Measurements from ENCODE around the gene RPUSD2.

RPUSD2 gene

GRCh38 chr15:40549894-40550293 is 19.2 kb upstream of the RPUSD2 start:
- Histone ChIP-seq H3K4me1 (ENCODE audit: low read length) (peaks cover 58% of the 10 kb centered on the region), H4K20me1 (ENCODE audit: insufficient read depth, low read length) (no peaks in the 10 kb centered on the region), H2AFZ (ENCODE audit: low read depth, low read length) (no peak overlapping the region), H3K27ac (ENCODE audit: low read length) (peak overlapping the region; percentile 87), H3K4me2 (ENCODE audit: low read length) (peak overlapping the region; percentile 80), H3K36me3 (replicated peaks; ENCODE audit: low read depth, low read length) (peaks cover 29% of the 10 kb centered on the region), H3K27me3 (ENCODE audit: low read depth, low read length) (no peaks in the 10 kb centered on the region), H3K9ac (ENCODE audit: low read length) (peak overlapping the region; percentile 21; the same call in 1 of the 2 replicates), H3K79me2 (ENCODE audit: low read length) (no peaks in the 10 kb centered on the region), H3K4me3 (ENCODE audit: low read length) (peak overlapping the region; percentile 55), H3K9me3 (ENCODE audit: insufficient read depth, low read length) (no peaks in the 10 kb centered on the region)
- no peak for TF ChIP-seq EZH2phosphoT487 (IDR thresholded peaks at IDR 0.05; ENCODE audit: low read depth)
- TF ChIP-seq CTCF (IDR thresholded peaks at IDR 0.05; ENCODE audit: low read depth, low read length) = no peak

- Histone ChIP-seq H2AFZ (ENCODE audit: low read depth, low read length) (no peak overlapping the region), H3K9ac (ENCODE audit: low read length) (peak overlapping the region; percentile 21; the same call in 1 of the 2 replicates), H3K79me2 (ENCODE audit: low read length) (no peaks in the 10 kb centered on the region), H3K27me3 (ENCODE audit: low read depth, low read length) (no peaks in the 10 kb centered on the region), H3K4me2 (ENCODE audit: low read length) (peak overlapping the region; percentile 80), H3K4me1 (ENCODE audit: low read length) (peaks cover 57% of the 10 kb centered on the region), H3K27ac (ENCODE audit: low read length) (peak overlapping the region; percentile 87), H4K20me1 (ENCODE audit: insufficient read depth, low read length) (no peaks in the 10 kb centered on the region), H3K9me3 (ENCODE audit: insufficient read depth, low read length) (no peaks in the 10 kb centered on the region), H3K4me3 (ENCODE audit: low read length) (peak overlapping the region; percentile 55), H3K36me3 (replicated peaks; ENCODE audit: low read depth, low read length) (peaks cover 34% of the 10 kb centered on the region)
- TF ChIP-seq EZH2phosphoT487 (IDR thresholded peaks at IDR 0.05; ENCODE audit: low read depth) = no peak
Observed at GRCh38 chr15:40550341-40551037, 18.6 kb upstream of the RPUSD2 start.

GRCh38 chr15:40554161-40554525 is 15.0 kb upstream of the RPUSD2 start:
- H3K27me3 ChIP-seq (ENCODE audit: low read depth, low read length) = no peaks in the 10 kb centered on the region
- H2AFZ ChIP-seq (ENCODE audit: low read depth, low read length) = no peak overlapping the region
- H3K27ac ChIP-seq (ENCODE audit: low read length) = peak overlapping the region; percentile 56
- no peaks in the 10 kb centered on the region for H3K9me3 ChIP-seq (ENCODE audit: insufficient read depth, low read length)
- no peaks in the 10 kb centered on the region for H3K79me2 ChIP-seq (ENCODE audit: low read length)
- peaks cover 32% of the 10 kb centered on the region for H3K36me3 ChIP-seq (replicated peaks; ENCODE audit: low read depth, low read length)
- no peaks in the 10 kb centered on the region for H4K20me1 ChIP-seq (ENCODE audit: insufficient read depth, low read length)
- H3K4me1 ChIP-seq (ENCODE audit: low read length) = peaks cover 55% of the 10 kb centered on the region
- peak overlapping the region; percentile 71 for H3K4me2 ChIP-seq (ENCODE audit: low read length)
- H3K9ac ChIP-seq (ENCODE audit: low read length) = peak overlapping the region; percentile 37
- H3K4me3 ChIP-seq (ENCODE audit: low read length) = peak overlapping the region; percentile 33
- no peak for TF ChIP-seq CTCF (IDR thresholded peaks at IDR 0.05; ENCODE audit: low read depth, low read length)
- TF ChIP-seq EZH2phosphoT487 (IDR thresholded peaks at IDR 0.05; ENCODE audit: low read depth) = no peak

GRCh38 chr15:40555876-40556275 is 13.2 kb upstream of the RPUSD2 start:
- no peak overlapping the region for H2AFZ ChIP-seq (ENCODE audit: low read depth, low read length)
- H3K27ac ChIP-seq (ENCODE audit: low read length) = no peak overlapping the region
- no peaks in the 10 kb centered on the region for H3K27me3 ChIP-seq (ENCODE audit: low read depth, low read length)
- H3K79me2 ChIP-seq (ENCODE audit: low read length) = no peaks in the 10 kb centered on the region
- TF ChIP-seq EZH2phosphoT487 (IDR thresholded peaks at IDR 0.05; ENCODE audit: low read depth) (no peak), CTCF (IDR thresholded peaks at IDR 0.05; ENCODE audit: low read depth, low read length) (no peak)
- H3K9me3 ChIP-seq (ENCODE audit: insufficient read depth, low read length) = no peaks in the 10 kb centered on the region
- H3K36me3 ChIP-seq (replicated peaks; ENCODE audit: low read depth, low read length) = peaks cover 24% of the 10 kb centered on the region
- H3K4me1 ChIP-seq (ENCODE audit: low read length) = peaks cover 38% of the 10 kb centered on the region
- no peak overlapping the region for H3K4me3 ChIP-seq (ENCODE audit: low read length)
- no peaks in the 10 kb centered on the region for H4K20me1 ChIP-seq (ENCODE audit: insufficient read depth, low read length)
- H3K4me2 ChIP-seq (ENCODE audit: low read length) = no peak overlapping the region
- H3K9ac ChIP-seq (ENCODE audit: low read length) = no peak overlapping the region
